GM10266 (cell line): ENCODE results near the gene MAOB.

Source experiments
- DNase-seq: peaks from one replicate; pipeline ENCODE4 v3.0.0; 2012; ENCODE audit errors: extremely low spot score
- CTCF ChIP-seq: IDR thresholded peaks from 2 replicates; pipeline ENCODE4 v1.5.1; 2012; ENCODE audit warnings: mild to moderate bottlenecking, low read depth; ENCODE audit not compliant: control insufficient read depth, insufficient read depth; ENCODE audit errors: missing control alignments

MAOB gene

DNA sequence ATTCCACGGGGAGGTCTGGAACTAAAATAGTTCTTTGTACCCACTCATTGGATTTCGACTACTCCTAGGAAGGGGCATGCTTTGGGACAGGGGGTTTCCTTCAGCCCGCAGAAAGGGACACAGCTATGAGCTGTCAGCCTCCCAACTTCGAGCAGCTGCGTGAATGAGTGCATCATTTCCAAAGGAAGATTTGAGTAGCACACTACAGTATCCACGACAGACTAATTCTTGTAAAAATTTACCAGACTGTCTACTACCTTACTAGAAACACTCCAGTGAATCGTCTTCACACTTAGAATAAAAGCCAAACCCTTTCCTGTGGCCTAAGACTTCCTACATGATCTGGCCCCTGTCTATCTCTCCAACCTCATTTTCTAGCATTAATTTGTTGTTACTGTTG lies 124.2 kb downstream of the MAOB start:
- DNase-seq = no peak
- no peak for TF ChIP-seq CTCF

DNA sequence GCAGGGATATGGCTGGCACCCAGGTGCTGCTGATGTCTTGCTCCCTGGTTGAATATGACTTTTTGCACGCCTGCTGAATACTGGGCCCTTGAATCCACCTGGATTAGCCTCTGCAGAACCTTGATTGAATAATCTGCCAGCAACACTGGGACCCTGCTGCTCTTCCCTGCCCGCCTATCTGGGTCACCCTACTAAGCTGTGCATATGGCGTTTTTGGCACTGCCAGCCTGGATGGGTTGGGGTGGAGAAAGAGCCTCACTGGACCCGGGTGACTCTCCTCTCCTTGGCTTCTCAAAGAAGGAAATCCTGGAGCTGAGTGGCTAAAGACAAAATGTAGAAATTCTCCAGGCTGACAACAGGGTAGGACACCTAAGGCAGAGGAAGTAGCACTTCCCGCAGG lies 126.2 kb downstream of the MAOB start:
- no peak for DNase-seq
- no peak for TF ChIP-seq CTCF

DNA sequence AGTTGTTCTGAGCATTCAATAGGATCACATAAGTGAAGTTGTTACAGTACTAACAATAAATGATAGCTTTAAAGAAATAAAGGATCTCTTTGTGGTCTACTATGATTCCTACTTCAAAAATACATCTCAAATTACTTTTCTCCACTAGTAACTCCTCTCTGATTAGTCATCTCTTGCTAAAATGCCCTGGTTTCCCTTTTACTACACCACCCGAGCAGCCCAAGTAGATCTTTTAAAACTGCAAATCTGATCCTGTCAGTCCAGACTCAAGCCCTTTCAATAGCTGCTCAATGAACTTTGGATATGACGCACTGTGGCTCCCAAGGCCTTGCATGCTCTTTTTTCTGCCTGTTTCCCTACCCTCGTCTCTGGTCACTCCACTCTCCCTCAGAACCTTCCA lies 128.6 kb downstream of the MAOB start:
- no peak for TF ChIP-seq CTCF
- no peak for DNase-seq

- DNase-seq = peak; percentile 15
- peak; percentile 21 for TF ChIP-seq CTCF
Measured at GRCh38 chrX:43750248-43750676, 132.0 kb downstream of the MAOB start.

GRCh38 chrX:43747476-43747875 lies 134.8 kb downstream of the MAOB start:
- DNase-seq = no peak
- TF ChIP-seq CTCF = no peak

DNA sequence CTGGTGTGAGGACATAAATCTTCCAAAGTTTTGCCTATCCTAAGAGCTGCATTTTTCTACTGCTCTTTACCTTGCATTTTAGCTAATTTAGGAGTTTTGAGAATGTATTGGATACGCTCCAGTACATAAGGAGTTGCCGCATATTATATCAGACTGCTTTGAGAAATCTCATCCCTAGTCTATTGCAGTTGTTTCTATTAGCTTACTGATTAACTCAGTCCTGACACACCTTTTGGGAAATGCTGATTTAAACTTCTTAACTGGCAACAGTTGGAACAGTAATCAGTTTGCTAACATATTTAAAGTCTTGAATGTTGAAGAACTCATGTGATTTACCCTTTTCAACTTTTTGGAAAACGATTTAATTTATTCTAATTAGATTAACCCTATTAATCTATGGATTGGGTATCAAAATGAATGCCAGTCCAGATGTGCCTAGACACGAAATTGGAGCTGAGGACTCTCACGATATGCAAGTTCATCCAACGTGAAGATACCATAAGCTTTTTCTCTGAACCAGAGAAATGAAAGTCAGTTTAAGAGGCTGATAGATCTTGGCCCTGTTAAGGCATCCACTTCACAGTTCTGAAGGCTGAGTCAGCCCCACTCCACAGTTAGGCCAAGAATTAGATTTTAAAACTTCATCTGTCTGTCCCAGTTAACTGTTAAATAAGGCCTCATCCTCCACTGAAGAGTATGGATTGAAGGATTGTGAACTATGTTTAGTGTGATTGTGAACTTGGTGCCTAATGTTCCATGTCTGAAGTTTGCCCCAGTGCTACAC lies 136.1 kb downstream of the MAOB start:
- no peak for DNase-seq

DNA sequence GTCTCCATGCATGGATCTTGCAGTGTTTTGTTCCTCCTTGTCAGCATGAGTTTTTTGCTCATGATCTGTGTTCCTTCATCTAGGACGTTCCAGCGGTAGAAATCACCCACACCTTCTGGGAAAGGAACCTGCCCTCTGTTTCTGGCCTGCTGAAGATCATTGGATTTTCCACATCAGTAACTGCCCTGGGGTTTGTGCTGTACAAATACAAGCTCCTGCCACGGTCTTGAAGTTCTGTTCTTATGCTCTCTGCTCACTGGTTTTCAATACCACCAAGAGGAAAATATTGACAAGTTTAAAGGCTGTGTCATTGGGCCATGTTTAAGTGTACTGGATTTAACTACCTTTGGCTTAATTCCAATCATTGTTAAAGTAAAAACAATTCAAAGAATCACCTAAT lies 138.0 kb downstream of the MAOB start:
- DNase-seq = no peak
- no peak for TF ChIP-seq CTCF

More for the DNA sequence above, 136.1 kb downstream of the MAOB start:
- no peak for TF ChIP-seq CTCF
